MM.1S (cell line): ENCODE results near the gene MALSU1.

Experiments
- DNase-seq: peaks from one replicate; pipeline ENCODE4 v3.0.0-alpha.2; 2015
- H2AFZ ChIP-seq: fragments of 300-600 bp; sonication (generic); 2 replicates; pipeline ENCODE4 v1.6.0; 2016; ENCODE audit warnings: antibody characterized with exemption, low read length
- H3F3A ChIP-seq: fragments of 300-600 bp; sonication (generic); 2 replicates; pipeline ENCODE4 v1.6.1; 2016; ENCODE audit warnings: mild to moderate bottlenecking, antibody characterized with exemption, low read length, moderate library complexity, mixed read lengths; ENCODE audit not compliant: insufficient read depth
- H3K27ac ChIP-seq: fragments of 300-600 bp; sonication (generic); 2 replicates; pipeline ENCODE4 v1.5.1; 2016; ENCODE audit warnings: mild to moderate bottlenecking, low read length
- H3K27me3 ChIP-seq: fragments of 300-600 bp; sonication (generic); replicated peaks from 2 replicates; pipeline ENCODE4 v1.6.0; 2016; ENCODE audit warnings: low read length; ENCODE audit not compliant: insufficient read depth
- H3K36me3 ChIP-seq: fragments of 300-600 bp; sonication (generic); replicated peaks from 2 replicates; pipeline ENCODE4 v1.6.1; 2016; ENCODE audit warnings: mild to moderate bottlenecking, low read length, mixed read lengths; ENCODE audit not compliant: insufficient read depth
- H3K4me1 ChIP-seq: fragments of 300-600 bp; sonication (generic); 2 replicates; pipeline ENCODE4 v1.6.1; 2016; ENCODE audit warnings: low read length, mixed read lengths
- H3K4me2 ChIP-seq: fragments of 300-600 bp; sonication (generic); 2 replicates; pipeline ENCODE4 v1.6.0; 2016; ENCODE audit warnings: low read depth, low read length
- H3K4me3 ChIP-seq: fragments of 300-600 bp; sonication (generic); 2 replicates; pipeline ENCODE4 v1.5.1; 2016; ENCODE audit warnings: low read length, mixed read lengths
- H3K79me2 ChIP-seq: fragments of 300-600 bp; sonication (generic); 2 replicates; pipeline ENCODE4 v1.6.1; 2016; ENCODE audit warnings: mixed run types, low read length, mixed read lengths
- H3K9ac ChIP-seq: fragments of 300-600 bp; sonication (generic); 2 replicates; pipeline ENCODE4 v1.6.1; 2016; ENCODE audit warnings: low read length, mixed read lengths
- H3K9me2 ChIP-seq: fragments of 300-600 bp; sonication (generic); replicated peaks from 2 replicates; pipeline ENCODE4 v1.6.1; 2016; ENCODE audit warnings: mild to moderate bottlenecking, low read length, mixed read lengths; ENCODE audit not compliant: insufficient read depth
- H3K9me3 ChIP-seq: fragments of 300-600 bp; sonication (generic); replicated peaks from 2 replicates; pipeline ENCODE4 v1.6.1; 2016; ENCODE audit warnings: mild to moderate bottlenecking, low read length, mixed read lengths; ENCODE audit not compliant: insufficient read depth
- H4K20me1 ChIP-seq: fragments of 300-600 bp; sonication (generic); 2 replicates; pipeline ENCODE4 v1.6.1; 2016; ENCODE audit warnings: mild to moderate bottlenecking, low read length, moderate library complexity, mixed read lengths; ENCODE audit not compliant: insufficient read depth
- CTCF ChIP-seq: fragments of 300-600 bp; sonication (generic); IDR thresholded peaks from 2 replicates; pipeline ENCODE4 v1.5.1; 2016; ENCODE audit warnings: antibody characterized with exemption, low read length, mixed read lengths
- EZH2 ChIP-seq: fragments of 300-600 bp; sonication (generic); optimal IDR thresholded peaks from 2 replicates; pipeline ENCODE3; 2017; ENCODE audit warnings: low read depth, mild to moderate bottlenecking, antibody characterized with exemption, low read length, mixed read lengths
- EZH2phosphoT487 ChIP-seq: fragments of 300-600 bp; sonication (generic); IDR thresholded peaks from 2 replicates; pipeline ENCODE4 v1.6.1; 2018; ENCODE audit warnings: antibody characterized with exemption, low read length

The MALSU1 gene

DNA sequence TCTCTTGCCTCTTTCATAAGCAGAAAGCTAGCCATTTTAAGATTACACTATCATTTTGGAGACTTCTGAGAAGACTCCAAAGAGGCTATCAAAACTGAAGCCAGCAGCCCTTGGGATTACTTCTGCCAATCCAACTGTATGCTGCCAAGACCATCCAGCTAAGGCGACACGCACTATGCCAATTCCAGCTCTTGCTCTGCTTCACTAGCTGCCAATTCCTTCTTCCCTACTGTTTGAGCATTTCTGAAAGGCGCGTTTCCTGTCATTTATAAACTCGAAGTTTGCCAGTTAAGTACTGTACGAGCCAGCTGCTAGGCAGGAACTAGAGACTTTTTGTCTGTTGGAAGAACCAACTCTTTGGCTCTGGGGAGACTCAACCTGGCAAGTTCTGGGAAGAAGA is 36.5 kb downstream of the MALSU1 start:
- Histone ChIP-seq H3K36me3 (no peaks in the 10 kb centered on the region), H3K79me2 (no peaks in the 10 kb centered on the region), H3K27ac (no peak overlapping the region), H3F3A (no peaks in the 10 kb centered on the region), H3K27me3 (no peaks in the 10 kb centered on the region), H4K20me1 (no peaks in the 10 kb centered on the region), H3K9ac (no peak overlapping the region), H3K4me3 (no peak overlapping the region), H3K4me2 (no peak overlapping the region), H3K4me1 (no peaks in the 10 kb centered on the region), H2AFZ (no peak overlapping the region), H3K9me2 (no peaks in the 10 kb centered on the region), H3K9me3 (no peaks in the 10 kb centered on the region)
- TF ChIP-seq EZH2 (no peak), EZH2phosphoT487 (no peak), CTCF (no peak)
- no peak for DNase-seq

- TF ChIP-seq EZH2phosphoT487 (no peak), EZH2 (no peak), CTCF (no peak)
- no peak overlapping the region for H3K9ac ChIP-seq
- H3F3A ChIP-seq = no peaks in the 10 kb centered on the region
- H3K4me3 ChIP-seq = no peak overlapping the region
- H3K4me1 ChIP-seq = no peaks in the 10 kb centered on the region
- no peaks in the 10 kb centered on the region for H3K27me3 ChIP-seq
- H4K20me1 ChIP-seq = no peaks in the 10 kb centered on the region
- no peak for DNase-seq
- no peaks in the 10 kb centered on the region for H3K79me2 ChIP-seq
- no peak overlapping the region for H2AFZ ChIP-seq
- no peaks in the 10 kb centered on the region for H3K9me3 ChIP-seq
- H3K9me2 ChIP-seq = no peaks in the 10 kb centered on the region
- no peak overlapping the region for H3K4me2 ChIP-seq
- no peak overlapping the region for H3K27ac ChIP-seq
- no peaks in the 10 kb centered on the region for H3K36me3 ChIP-seq
Measured at GRCh38 chr7:23336086-23336485, 36.9 kb downstream of the MALSU1 start.

- no peak overlapping the region for H2AFZ ChIP-seq
- no peak overlapping the region for H3K4me3 ChIP-seq
- H3K27me3 ChIP-seq = no peaks in the 10 kb centered on the region
- DNase-seq = no peak
- no peaks in the 10 kb centered on the region for H3K36me3 ChIP-seq
- H3K9me2 ChIP-seq = no peaks in the 10 kb centered on the region
- H4K20me1 ChIP-seq = no peaks in the 10 kb centered on the region
- TF ChIP-seq EZH2 (no peak), EZH2phosphoT487 (no peak), CTCF (no peak)
- no peaks in the 10 kb centered on the region for H3K79me2 ChIP-seq
- no peaks in the 10 kb centered on the region for H3F3A ChIP-seq
- H3K27ac ChIP-seq = no peak overlapping the region
- no peaks in the 10 kb centered on the region for H3K4me1 ChIP-seq
- H3K9ac ChIP-seq = no peak overlapping the region
- H3K4me2 ChIP-seq = no peak overlapping the region
- no peaks in the 10 kb centered on the region for H3K9me3 ChIP-seq
Measured at GRCh38 chr7:23336799-23337283, 37.7 kb downstream of the MALSU1 start.
